Measurements from ENCODE around the gene SLC25A41.

GRCh38 chr19:6431891-6432290, 1.7 kb downstream of the SLC25A41 start:
- TF ChIP-seq ZFX (IDR thresholded peaks at IDR 0.05; ENCODE audit: borderline replicate concordance) (no peak), CTCF (IDR thresholded peaks at IDR 0.05) (no peak)
